ENCODE results near the gene KIF16B. TPM values are rescaled to one million over a fixed set of nuclear protein-coding genes. Genes with fewer than 3 reads are reported as not detected.

Gene KIF16B
- total and polyA plus RNA-seq, 2 of the 13 experiments (the other 11 are each of a cell fraction or from before 2014, with no cell fraction given), result 6.9 to 18.0 TPM

DNA sequence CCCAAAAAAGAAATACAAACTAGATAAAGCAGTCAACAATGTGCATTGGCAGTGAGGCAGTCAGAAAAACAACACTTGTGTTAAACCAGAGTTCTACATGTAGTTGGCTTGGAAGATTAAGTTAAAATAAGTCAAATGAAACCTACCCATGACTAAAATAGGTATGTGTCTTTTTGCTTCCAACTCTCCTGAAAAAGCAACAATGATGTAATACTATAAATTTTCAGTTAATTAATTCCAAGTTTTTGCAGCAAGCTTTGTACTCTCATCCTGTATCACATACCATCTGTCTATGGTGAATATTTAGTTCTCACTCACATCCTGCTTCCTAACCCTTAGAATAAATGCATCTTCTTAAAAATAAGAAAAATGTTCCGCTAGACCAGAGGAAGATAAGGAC lies 261.5 kb downstream of the KIF16B start:
- FAIRE-seq, result no peak
- in situ Hi-C loops (cut with HindIII; ENCODE audit: extremely low pct_ligation_motif_present, low pct_unique_long_range_greater_than_20kb), result no loop called here

More for the DNA sequence above, 261.5 kb downstream of the KIF16B start:
- Histone ChIP-seq H3K4me1 (ENCODE audit: insufficient read depth, low read length) (no peaks in the 10 kb centered on the region), H3K4me3 (replicated peaks in 1 of 3; ENCODE audit: insufficient read depth in 1 of 3, low read depth in 2 of 3, low read length in 3 of 3) (no peak overlapping the region), H3K27me3 (ENCODE audit: control insufficient read depth in 1 of 2, insufficient read depth in 2 of 2, low read length in 2 of 2) (no peaks in the 10 kb centered on the region), H3K9ac (ENCODE audit: insufficient read depth, low read depth, low read length) (no peak overlapping the region), H4K20me1 (ENCODE audit: insufficient read depth, low read length) (no peaks in the 10 kb centered on the region), H3K9me3 (ENCODE audit: low read length) (no peaks in the 10 kb centered on the region), H3K4me2 (ENCODE audit: low read depth, low read length) (no peak overlapping the region), H3K79me2 (ENCODE audit: insufficient read depth, low read length) (no peaks in the 10 kb centered on the region), H3K36me3 (replicated peaks in 1 of 2; ENCODE audit: control insufficient read depth in 1 of 2, insufficient read depth in 2 of 2, low read length in 2 of 2) (peaks cover 0 to 5% of the 10 kb centered on the region in 2 experiments; a peak in 2 of 5 replicates), H2AFZ (ENCODE audit: low read length) (no peak overlapping the region), H3K27ac (ENCODE audit: extremely low read length, insufficient read depth, low read length) (no peak overlapping the region)
- DNase-seq (ENCODE audit: low spot score) (no peak), ATAC-seq (no peak)
- BruUV-seq (replicated peaks), result no TSS peak
- 88% methylated on average over 1 of the region's 1 CpG for WGBS (ENCODE audit: low lambda C conversion rate)
- ChIA-PET CTCF (ENCODE audit: low intra/inter-chr PET ratio, low total read pairs) (no interaction called here), POLR2A (no interaction called here)
- intact Hi-C loops (cut with micrococcal nuclease; ENCODE audit: unreplicated experiment), result no loop called here
- TF ChIP-seq ZNF747 (CRISPR knock-in tag; IDR thresholded peaks at IDR 0.05; ENCODE audit: borderline replicate concordance), result no peak
- TF ChIP-seq CHD2 (IDR thresholded peaks at IDR 0.05; ENCODE audit: low read depth, low read length), result no peak
- no peak for TF ChIP-seq ZNF605 (CRISPR knock-in tag; IDR thresholded peaks at IDR 0.05)
- no peak for TF ChIP-seq CCAR2 (optimal IDR thresholded peaks at IDR 0.05; ENCODE audit: low read depth, low read length)
- TF ChIP-seq, protein P1, sequence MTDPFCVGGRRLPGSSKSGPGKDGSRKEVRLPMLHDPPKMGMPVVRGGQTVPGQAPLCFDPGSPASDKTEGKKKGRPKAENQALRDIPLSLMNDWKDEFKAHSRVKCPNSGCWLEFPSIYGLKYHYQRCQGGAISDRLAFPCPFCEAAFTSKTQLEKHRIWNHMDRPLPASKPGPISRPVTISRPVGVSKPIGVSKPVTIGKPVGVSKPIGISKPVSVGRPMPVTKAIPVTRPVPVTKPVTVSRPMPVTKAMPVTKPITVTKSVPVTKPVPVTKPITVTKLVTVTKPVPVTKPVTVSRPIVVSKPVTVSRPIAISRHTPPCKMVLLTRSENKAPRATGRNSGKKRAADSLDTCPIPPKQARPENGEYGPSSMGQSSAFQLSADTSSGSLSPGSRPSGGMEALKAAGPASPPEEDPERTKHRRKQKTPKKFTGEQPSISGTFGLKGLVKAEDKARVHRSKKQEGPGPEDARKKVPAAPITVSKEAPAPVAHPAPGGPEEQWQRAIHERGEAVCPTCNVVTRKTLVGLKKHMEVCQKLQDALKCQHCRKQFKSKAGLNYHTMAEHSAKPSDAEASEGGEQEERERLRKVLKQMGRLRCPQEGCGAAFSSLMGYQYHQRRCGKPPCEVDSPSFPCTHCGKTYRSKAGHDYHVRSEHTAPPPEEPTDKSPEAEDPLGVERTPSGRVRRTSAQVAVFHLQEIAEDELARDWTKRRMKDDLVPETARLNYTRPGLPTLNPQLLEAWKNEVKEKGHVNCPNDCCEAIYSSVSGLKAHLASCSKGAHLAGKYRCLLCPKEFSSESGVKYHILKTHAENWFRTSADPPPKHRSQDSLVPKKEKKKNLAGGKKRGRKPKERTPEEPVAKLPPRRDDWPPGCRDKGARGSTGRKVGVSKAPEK (CRISPR knock-in tag; IDR thresholded peaks at IDR 0.05; ENCODE audit: borderline replicate concordance), result no peak
- no peak for TF ChIP-seq ZNF550 (CRISPR knock-in tag; IDR thresholded peaks at IDR 0.05; ENCODE audit: borderline replicate concordance)
- TF ChIP-seq, protein P2, sequence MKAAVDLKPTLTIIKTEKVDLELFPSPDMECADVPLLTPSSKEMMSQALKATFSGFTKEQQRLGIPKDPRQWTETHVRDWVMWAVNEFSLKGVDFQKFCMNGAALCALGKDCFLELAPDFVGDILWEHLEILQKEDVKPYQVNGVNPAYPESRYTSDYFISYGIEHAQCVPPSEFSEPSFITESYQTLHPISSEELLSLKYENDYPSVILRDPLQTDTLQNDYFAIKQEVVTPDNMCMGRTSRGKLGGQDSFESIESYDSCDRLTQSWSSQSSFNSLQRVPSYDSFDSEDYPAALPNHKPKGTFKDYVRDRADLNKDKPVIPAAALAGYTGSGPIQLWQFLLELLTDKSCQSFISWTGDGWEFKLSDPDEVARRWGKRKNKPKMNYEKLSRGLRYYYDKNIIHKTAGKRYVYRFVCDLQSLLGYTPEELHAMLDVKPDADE (CRISPR knock-in tag; IDR thresholded peaks at IDR 0.05), result no peak
- TF ChIP-seq ZMYM3 (CRISPR knock-in tag; IDR thresholded peaks at IDR 0.05), result no peak
- no peak for TF ChIP-seq ZFP37 (CRISPR knock-in tag; IDR thresholded peaks at IDR 0.05; ENCODE audit: borderline replicate concordance)
- no peak for TF ChIP-seq HNRNPLL (IDR thresholded peaks at IDR 0.05; ENCODE audit: low read depth, low read length, poor library complexity, severe bottlenecking)
